Ramos (cell line): ENCODE data around the gene RERE.
"Not testable (repeated sequence)": the region's sequence is repeated elsewhere in the genome, so short reads cannot be mapped to it uniquely, and the experiment has no call there.

Experiments used
- in situ Hi-C: fragments of 300-500 bp; cut with MboI; formaldehyde crosslinking; loops from one replicate; pipeline ENCODE4 v1.14.3; 2022; ENCODE audit warnings: low sequenced_read_pairs; ENCODE audit not compliant: unreplicated experiment

Gene RERE

GRCh38 chr1:8702850-8703810, 114.3 kb downstream of the RERE start:
- in situ Hi-C loops = no loop called here

- in situ Hi-C loops = no loop called here
Observed at GRCh38 chr1:8702472-8702849, 115.0 kb downstream of the RERE start.

- in situ Hi-C loops = no loop called here
Observed at GRCh38 chr1:8701794-8702471, 115.5 kb downstream of the RERE start.

- in situ Hi-C loops = no loop called here
Observed at GRCh38 chr1:8699679-8700078, 117.8 kb downstream of the RERE start.

- in situ Hi-C loops = no loop called here
Observed at GRCh38 chr1:8698937-8699447, 118.4 kb downstream of the RERE start.

- in situ Hi-C loops = no loop called here
Observed at GRCh38 chr1:8698012-8698630, 119.3 kb downstream of the RERE start.

GRCh38 chr1:8695442-8695841, 122.0 kb downstream of the RERE start:
- in situ Hi-C loops = not testable (repeated sequence)

- in situ Hi-C loops = no loop called here
Observed at GRCh38 chr1:8693107-8693506, 124.3 kb downstream of the RERE start.

- in situ Hi-C loops = no loop called here
Observed at GRCh38 chr1:8691662-8692061, 125.8 kb downstream of the RERE start.

GRCh38 chr1:8690253-8690525, 127.3 kb downstream of the RERE start:
- in situ Hi-C loops = no loop called here

GRCh38 chr1:8689431-8690252, 127.8 kb downstream of the RERE start:
- in situ Hi-C loops = no loop called here

- in situ Hi-C loops = no loop called here
Observed at GRCh38 chr1:8687538-8687937, 129.9 kb downstream of the RERE start.

- in situ Hi-C loops = no loop called here
Observed at GRCh38 chr1:8687039-8687438, 130.4 kb downstream of the RERE start.

GRCh38 chr1:8685463-8685862, 132.0 kb downstream of the RERE start:
- in situ Hi-C loops = no loop called here

GRCh38 chr1:8684590-8684989, 132.8 kb downstream of the RERE start:
- in situ Hi-C loops = no loop called here

- in situ Hi-C loops = no loop called here
Observed at GRCh38 chr1:8682573-8682972, 134.9 kb downstream of the RERE start.

- in situ Hi-C loops = no loop called here
Observed at GRCh38 chr1:8681911-8682310, 135.5 kb downstream of the RERE start.

- in situ Hi-C loops = no loop called here
Observed at GRCh38 chr1:8680664-8681650, 136.5 kb downstream of the RERE start.
